ENCODE data around the gene KRT84.

KRT84 gene

GRCh38 chr12:52338241-52338960 is 47.1 kb downstream of the KRT84 start:
- DNase-seq: no peak

- no peak for DNase-seq
These were observed 48.4 kb downstream of the KRT84 start for GRCh38 chr12:52337054-52337453.

GRCh38 chr12:52336641-52337040 is 48.8 kb downstream of the KRT84 start:
- DNase-seq: no peak

- DNase-seq: no peak
These were observed 49.7 kb downstream of the KRT84 start for GRCh38 chr12:52335598-52336262.

GRCh38 chr12:52334185-52334584 is 51.3 kb downstream of the KRT84 start:
- DNase-seq: no peak

- no peak for DNase-seq
These were observed 52.1 kb downstream of the KRT84 start for GRCh38 chr12:52333321-52333720.

- DNase-seq: no peak
These were observed 53.1 kb downstream of the KRT84 start for GRCh38 chr12:52332381-52332780.

GRCh38 chr12:52331833-52332232 is 53.6 kb downstream of the KRT84 start:
- DNase-seq: no peak

- no peak for DNase-seq
These were observed 54.4 kb downstream of the KRT84 start for GRCh38 chr12:52331039-52331438.

- DNase-seq: no peak
These were observed 57.5 kb downstream of the KRT84 start for GRCh38 chr12:52327830-52328500.

Data from NCI-H1436 treated with DMSO at 0.1 percent for 48 hours (cell line).